Amniotic stem cell (primary cell): ENCODE data around the gene SHROOM2.
"Not testable (repeated sequence)": the region's sequence is repeated elsewhere in the genome, so short reads cannot be mapped to it uniquely, and the experiment has no call there.

Source experiments
- DNase-seq: peaks from one replicate; lab custom pipeline; 2025; lab: John Stamatoyannopoulos, UW

SHROOM2 gene

GRCh38 chrX:9829308-9830267, 43.4 kb downstream of the SHROOM2 start:
- DNase-seq, result no peak

- DNase-seq, result no peak
These were observed 46.6 kb downstream of the SHROOM2 start for GRCh38 chrX:9832811-9833210.

GRCh38 chrX:9835585-9836210, 49.5 kb downstream of the SHROOM2 start:
- no peak for DNase-seq

- DNase-seq, result no peak
These were observed 56.3 kb downstream of the SHROOM2 start for GRCh38 chrX:9842541-9842940.

GRCh38 chrX:9844936-9845577, 58.8 kb downstream of the SHROOM2 start:
- no peak for DNase-seq

GRCh38 chrX:9845578-9845952, 59.3 kb downstream of the SHROOM2 start:
- no peak for DNase-seq

GRCh38 chrX:9846631-9847030, 60.4 kb downstream of the SHROOM2 start:
- no peak for DNase-seq

- DNase-seq, result no peak
These were observed 60.8 kb downstream of the SHROOM2 start for GRCh38 chrX:9847071-9847470.

- DNase-seq, result no peak
These were observed 62.7 kb downstream of the SHROOM2 start for GRCh38 chrX:9848718-9849479.

GRCh38 chrX:9851890-9852289, 65.7 kb downstream of the SHROOM2 start:
- DNase-seq, result no peak

- DNase-seq, result no peak
These were observed 67.1 kb downstream of the SHROOM2 start for GRCh38 chrX:9853307-9853706.

GRCh38 chrX:9855561-9856283, 69.5 kb downstream of the SHROOM2 start:
- no peak for DNase-seq

GRCh38 chrX:9856588-9856987, 70.4 kb downstream of the SHROOM2 start:
- DNase-seq, result no peak

GRCh38 chrX:9857575-9858474, 71.6 kb downstream of the SHROOM2 start:
- DNase-seq, result no peak

GRCh38 chrX:9858684-9859083, 72.5 kb downstream of the SHROOM2 start:
- not testable (repeated sequence) for DNase-seq

GRCh38 chrX:9859711-9860555, 73.7 kb downstream of the SHROOM2 start:
- DNase-seq, result peak; percentile 12

GRCh38 chrX:9860826-9861225, 74.6 kb downstream of the SHROOM2 start:
- no peak for DNase-seq

GRCh38 chrX:9861711-9862110, 75.5 kb downstream of the SHROOM2 start:
- DNase-seq, result no peak

GRCh38 chrX:9862525-9862924, 76.3 kb downstream of the SHROOM2 start:
- DNase-seq, result no peak
